HG03097 (cell line): ENCODE measurements around the gene FOXB2.
"Not testable (repeated sequence)": the region's sequence is repeated elsewhere in the genome, so short reads cannot be mapped to it uniquely, and the experiment has no call there.

Experiments
- ATAC-seq: cut with Tn5 transposase; IDR thresholded peaks from one replicate; pipeline ENCODE4 v1.9.1; 2021; ENCODE audit not compliant: unreplicated experiment, low FRiP score

Gene FOXB2

DNA sequence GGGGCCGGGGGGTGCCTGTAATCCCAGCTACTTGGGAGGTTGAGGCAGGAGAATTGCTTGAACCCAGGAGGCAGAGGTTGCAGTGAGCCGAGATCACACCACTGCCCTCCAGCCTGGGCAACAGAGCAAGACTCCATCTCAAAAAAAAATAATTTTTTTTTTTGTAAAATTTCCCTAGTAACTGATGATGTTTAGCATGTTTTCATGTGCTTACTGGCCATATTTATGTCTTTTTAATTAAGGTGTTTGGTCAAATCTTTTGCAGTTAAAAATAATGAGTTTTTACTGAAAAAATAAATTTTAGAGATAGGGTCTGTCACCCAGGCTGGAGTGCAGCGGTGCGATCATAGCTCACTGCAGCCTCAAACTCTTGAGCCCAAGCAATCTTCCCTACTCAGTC lies 24.3 kb downstream of the FOXB2 start:
- ATAC-seq: not testable (repeated sequence)

DNA sequence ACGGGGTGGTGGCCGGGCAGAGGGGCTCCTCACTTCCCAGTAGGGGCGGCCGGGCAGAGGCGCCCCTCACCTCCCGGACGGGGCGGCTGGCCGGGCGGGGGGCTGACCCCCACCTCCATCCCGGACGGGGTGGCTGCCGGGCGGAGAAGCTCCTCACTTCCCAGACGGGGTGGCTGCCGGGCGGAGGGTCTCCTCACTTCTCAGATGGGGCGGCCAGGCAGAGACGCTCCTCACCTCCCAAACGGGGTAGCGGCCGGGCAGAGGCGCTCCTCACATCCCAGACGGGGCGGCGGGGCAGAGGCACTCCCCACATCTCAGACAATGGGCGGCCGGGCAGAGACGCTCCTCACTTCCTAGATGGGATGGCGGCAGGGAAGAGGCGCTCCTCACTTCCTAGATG lies 41.2 kb downstream of the FOXB2 start:
- ATAC-seq: not testable (repeated sequence)

GRCh38 chr9:77063645-77064285 lies 44.3 kb downstream of the FOXB2 start:
- no peak for ATAC-seq

- ATAC-seq: no peak
Measured at GRCh38 chr9:77066388-77066787, 46.9 kb downstream of the FOXB2 start.
